ENCODE measurements around the gene PARL.

PARL gene

GRCh38 chr3:183814240-183814639, 70.4 kb downstream of the PARL start:
- no peak for DNase-seq (ENCODE audit: low spot score)
- TF ChIP-seq CTCF (IDR thresholded peaks at IDR 0.05), result no peak
- no peak overlapping the region for H3K27ac ChIP-seq

GRCh38 chr3:183812761-183813445, 71.8 kb downstream of the PARL start:
- Histone ChIP-seq H3K27ac (no peak overlapping the region), H3K4me3 (no peak overlapping the region)
- TF ChIP-seq CTCF (IDR thresholded peaks at IDR 0.05), result no peak
- no peak for DNase-seq (ENCODE audit: low spot score)

More at GRCh38 chr3:183814240-183814639, 70.4 kb downstream of the PARL start:
- no peak overlapping the region for H3K4me3 ChIP-seq

- H3K27ac ChIP-seq, result no peak overlapping the region
Measured at GRCh38 chr3:183811638-183812037, 73.0 kb downstream of the PARL start.

GRCh38 chr3:183810643-183811594, 73.8 kb downstream of the PARL start:
- Histone ChIP-seq H3K27ac (no peak overlapping the region), H3K4me3 (no peak overlapping the region)
- TF ChIP-seq CTCF (IDR thresholded peaks at IDR 0.05), result no peak
- DNase-seq (ENCODE audit: low spot score), result no peak

More at GRCh38 chr3:183811638-183812037, 73.0 kb downstream of the PARL start:
- H3K4me3 ChIP-seq, result no peak overlapping the region
- no peak for TF ChIP-seq CTCF (IDR thresholded peaks at IDR 0.05)
- DNase-seq (ENCODE audit: low spot score), result no peak

- DNase-seq (ENCODE audit: low spot score), result no peak
- no peak for TF ChIP-seq CTCF (IDR thresholded peaks at IDR 0.05)
- Histone ChIP-seq H3K27ac (no peak overlapping the region), H3K4me3 (no peak overlapping the region)
Measured at GRCh38 chr3:183809270-183809669, 75.4 kb downstream of the PARL start.

GRCh38 chr3:183808355-183808754, 76.3 kb downstream of the PARL start:
- Histone ChIP-seq H3K4me3 (no peak overlapping the region), H3K27ac (no peak overlapping the region)
- DNase-seq (ENCODE audit: low spot score), result no peak
- no peak for TF ChIP-seq CTCF (IDR thresholded peaks at IDR 0.05)

Measured in coronary artery (tissue), 2 donors.